ENCODE results near the gene CCDC124. TPM values are rescaled to one million over a fixed set of nuclear protein-coding genes. Genes with fewer than 3 reads are reported as not detected.

The CCDC124 gene
- total RNA-seq, 4 donors from 2014 or later = 32.6 to 91.9 (median 47.4) TPM

Other genes starting within 250 kb of the CCDC124 start
- not detected for gene UNC13A, start 244.7 kb upstream of the CCDC124 start, total RNA-seq
- 10 to 100 TPM; 10.8 to 32.7 (median 24.5) TPM for gene MAP1S, start 213.5 kb upstream of the CCDC124 start, total RNA-seq
- 10 to 100 TPM; 38.7 to 78.4 (median 56.3) TPM for gene FCHO1, start 181.5 kb upstream of the CCDC124 start, total RNA-seq
- gene B3GNT3, start 137.9 kb upstream of the CCDC124 start, total RNA-seq = 10 to 100 TPM in 2 of 4 donors, 1 to 10 TPM in 2; 2.9 to 18.3 (median 10.7) TPM
- not detected for gene INSL3, start 111.5 kb upstream of the CCDC124 start, total RNA-seq
- gene JAK3, start 85.0 kb upstream of the CCDC124 start, total RNA-seq = 1 to 10 TPM; 2.1 to 4.0 (median 3.7) TPM
- gene RPL18A, start 73.1 kb upstream of the CCDC124 start, total RNA-seq = 1,000 to 10,000 TPM; 2,094 to 3,301 (median 2,396) TPM
- not detected for gene SLC5A5, start 61.1 kb upstream of the CCDC124 start, total RNA-seq
- under 1 TPM in 1 of 4 donors, not detected in 3; 0.36 TPM for gene KCNN1, start 34.1 kb downstream of the CCDC124 start, total RNA-seq
- gene ARRDC2, start 75.2 kb downstream of the CCDC124 start, total RNA-seq = 10 to 100 TPM; 54.1 to 92.8 (median 73.5) TPM
- gene IL12RB1, start 153.9 kb downstream of the CCDC124 start, total RNA-seq = under 1 TPM in 2 of 4 donors, not detected in 2; 0.34 to 0.58 TPM
- 10 to 100 TPM; 12.9 to 19.8 (median 17.0) TPM for gene MAST3, start 164.8 kb downstream of the CCDC124 start, total RNA-seq
- 10 to 100 TPM in 3 of 4 donors, 1 to 10 TPM in 1; 8.3 to 39.4 (median 32.2) TPM for gene PIK3R2, start 220.1 kb downstream of the CCDC124 start, total RNA-seq
- 100 to 1,000 TPM in 2 of 4 donors, 10 to 100 TPM in 2; 39.1 to 214 (median 98.3) TPM for gene IFI30, start 240.8 kb downstream of the CCDC124 start, total RNA-seq